GM18909 (cell line): ENCODE results near the gene DAZL.
"Not testable (repeated sequence)": the region's sequence is repeated elsewhere in the genome, so short reads cannot be mapped to it uniquely, and the experiment has no call there.

Source experiments
- ATAC-seq: cut with Tn5 transposase; IDR thresholded peaks from one replicate; pipeline ENCODE4 v1.9.1; 2021; ENCODE audit warnings: mild to moderate bottlenecking; ENCODE audit not compliant: unreplicated experiment, poor library complexity

Gene DAZL, protein sequence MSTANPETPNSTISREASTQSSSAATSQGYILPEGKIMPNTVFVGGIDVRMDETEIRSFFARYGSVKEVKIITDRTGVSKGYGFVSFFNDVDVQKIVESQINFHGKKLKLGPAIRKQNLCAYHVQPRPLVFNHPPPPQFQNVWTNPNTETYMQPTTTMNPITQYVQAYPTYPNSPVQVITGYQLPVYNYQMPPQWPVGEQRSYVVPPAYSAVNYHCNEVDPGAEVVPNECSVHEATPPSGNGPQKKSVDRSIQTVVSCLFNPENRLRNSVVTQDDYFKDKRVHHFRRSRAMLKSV

GRCh38 chr3:16604887-16605602, at the start of gene DAZL:
DAZL (minus strand) TSS chr3:16605423; CDS start chr3:16605205, 218 bp downstream.
- ATAC-seq: no peak

DNA sequence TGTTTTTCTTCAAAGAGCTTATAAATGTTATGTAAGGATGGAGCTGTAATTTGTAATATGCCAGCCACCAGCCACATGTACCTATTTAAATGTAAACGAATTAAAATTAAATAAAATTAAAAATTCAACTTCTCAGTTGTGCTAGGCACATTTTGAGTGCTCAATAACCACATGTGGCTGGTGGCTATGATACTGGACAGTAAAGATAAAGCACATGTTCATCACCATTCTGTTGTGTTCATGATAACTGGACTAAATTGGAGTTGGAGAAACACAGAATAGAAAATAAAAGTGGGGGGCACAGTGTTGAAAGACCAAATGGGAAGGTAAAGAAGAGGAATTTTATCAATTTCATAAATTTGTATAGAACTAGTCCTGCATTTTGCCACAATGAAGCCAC, 49.8 kb upstream of the DAZL start:
- ATAC-seq: no peak

- ATAC-seq: no peak
Observed at GRCh38 chr3:16653712-16654111, 48.5 kb upstream of the DAZL start.

GRCh38 chr3:16647668-16648067, 42.4 kb upstream of the DAZL start:
- no peak for ATAC-seq

DNA sequence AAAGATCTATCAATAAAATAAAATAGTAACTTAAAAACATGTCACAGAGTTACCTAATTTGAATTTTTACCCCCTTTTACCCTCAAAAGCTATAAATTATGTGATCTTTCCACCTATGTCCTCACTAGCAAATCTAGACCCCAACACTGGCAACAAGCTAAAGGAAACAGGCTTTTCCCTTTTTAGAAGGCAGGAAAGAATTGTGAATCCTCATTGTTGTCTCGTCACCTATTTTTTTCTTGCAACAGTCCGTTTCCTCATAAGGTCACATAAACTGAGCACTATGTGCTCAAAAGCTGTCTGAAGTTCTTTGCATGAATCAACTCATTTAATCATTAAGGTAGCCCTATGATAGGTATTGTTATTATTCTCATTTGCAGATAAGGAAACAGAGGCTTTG, 34.6 kb upstream of the DAZL start:
- ATAC-seq: no peak

GRCh38 chr3:16633948-16634347, 28.7 kb upstream of the DAZL start:
- ATAC-seq: no peak

- no peak for ATAC-seq
Observed at GRCh38 chr3:16632395-16632794, 27.2 kb upstream of the DAZL start.

DNA sequence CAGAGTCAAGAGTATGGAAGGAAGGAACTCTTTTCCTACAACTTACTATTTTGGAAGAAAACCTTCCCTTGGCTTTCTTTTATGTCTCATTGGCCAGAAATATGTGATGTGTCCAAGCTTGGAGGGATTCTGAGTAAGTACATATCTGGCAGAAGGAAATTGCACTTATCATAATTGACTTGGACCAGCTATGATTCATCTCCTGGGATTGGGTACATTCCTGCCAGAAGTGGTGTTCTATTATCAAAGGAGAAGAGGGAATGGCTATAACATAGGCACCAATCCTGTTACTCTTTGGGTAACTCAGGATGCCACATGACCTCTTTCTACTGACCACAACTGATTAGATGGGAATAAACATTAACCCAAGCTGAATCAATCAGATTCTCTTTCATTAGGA, 13.5 kb upstream of the DAZL start:
- ATAC-seq: no peak

GRCh38 chr3:16617155-16617554, 11.9 kb upstream of the DAZL start:
- not testable (repeated sequence) for ATAC-seq

GRCh38 chr3:16616083-16616482, 10.9 kb upstream of the DAZL start:
- ATAC-seq: no peak

DNA sequence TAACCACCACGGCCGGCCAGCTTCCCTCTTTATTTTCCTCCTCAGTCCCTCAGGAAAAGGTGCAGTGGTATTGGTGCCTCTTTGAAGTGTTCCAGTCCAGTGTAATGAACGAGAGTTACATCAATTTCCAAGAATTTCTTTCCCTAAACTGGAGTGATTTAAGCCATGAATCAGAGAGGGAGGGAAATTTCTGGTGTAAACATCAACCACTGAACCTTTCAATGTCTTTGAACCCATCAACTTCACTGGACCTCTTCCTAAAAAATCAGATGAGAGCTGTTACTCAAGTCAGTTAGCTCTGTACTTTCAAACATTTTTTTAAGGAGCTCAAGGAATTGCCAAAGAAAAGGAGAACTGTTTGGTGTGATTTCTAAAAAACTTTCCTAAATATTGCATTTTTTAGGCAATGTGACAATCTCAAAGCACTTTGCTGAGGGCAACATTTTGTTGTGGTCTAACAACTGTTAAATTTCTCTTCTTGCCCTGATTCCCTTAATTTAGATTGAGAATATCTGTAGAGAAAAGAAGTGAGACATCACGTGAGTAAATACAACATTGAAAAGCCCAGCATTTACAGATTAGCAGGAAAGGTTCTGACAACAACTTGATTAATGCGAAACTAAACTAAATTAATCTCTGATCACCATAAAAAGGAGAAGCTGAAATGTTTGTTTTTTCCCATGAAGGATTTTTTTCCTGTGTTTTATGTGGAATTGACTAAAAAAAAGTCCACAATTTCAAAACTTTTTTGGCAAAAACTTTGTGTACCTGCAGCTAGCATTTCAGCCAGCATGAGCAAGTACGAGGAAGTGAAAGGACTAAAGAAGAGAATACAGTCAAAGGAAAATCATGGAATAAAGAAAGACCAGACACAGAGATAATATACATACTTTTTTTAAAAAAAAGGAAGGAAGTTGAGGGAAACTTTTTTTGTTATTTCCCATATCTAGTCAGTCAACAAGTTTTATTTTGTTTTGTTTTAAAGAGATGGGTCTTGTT, 9.1 kb upstream of the DAZL start:
- no peak for ATAC-seq

DNA sequence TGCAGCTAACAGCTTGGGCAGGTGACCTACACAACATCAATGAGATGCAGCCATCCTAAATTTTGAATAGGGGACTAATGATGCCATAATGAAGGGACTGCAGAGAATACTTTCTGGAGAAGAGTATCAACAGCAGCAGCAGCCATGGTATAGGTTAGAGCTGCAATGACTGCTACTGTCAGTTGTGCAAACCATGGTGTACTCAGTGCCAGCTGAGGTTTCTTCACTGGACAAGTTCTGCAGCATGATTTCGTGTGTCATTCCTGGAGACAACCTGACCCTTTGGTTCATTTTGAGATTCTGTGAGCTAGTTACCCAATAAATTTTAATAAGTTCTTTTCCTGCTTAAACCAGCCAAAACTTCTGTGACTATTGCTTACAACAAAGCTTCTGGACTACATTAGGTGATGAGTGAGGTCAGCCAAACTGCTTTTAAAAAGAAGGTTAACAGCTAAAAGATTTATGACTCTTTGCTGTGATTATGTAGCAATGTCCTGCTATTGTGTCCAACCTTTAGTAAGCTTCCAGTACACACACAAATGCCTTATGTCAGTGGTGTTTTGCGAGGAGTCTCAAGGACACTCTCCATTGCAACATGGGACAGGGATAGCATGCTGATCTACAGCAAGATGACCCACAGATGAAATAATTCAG, 4.8 kb upstream of the DAZL start:
- ATAC-seq: no peak

DNA sequence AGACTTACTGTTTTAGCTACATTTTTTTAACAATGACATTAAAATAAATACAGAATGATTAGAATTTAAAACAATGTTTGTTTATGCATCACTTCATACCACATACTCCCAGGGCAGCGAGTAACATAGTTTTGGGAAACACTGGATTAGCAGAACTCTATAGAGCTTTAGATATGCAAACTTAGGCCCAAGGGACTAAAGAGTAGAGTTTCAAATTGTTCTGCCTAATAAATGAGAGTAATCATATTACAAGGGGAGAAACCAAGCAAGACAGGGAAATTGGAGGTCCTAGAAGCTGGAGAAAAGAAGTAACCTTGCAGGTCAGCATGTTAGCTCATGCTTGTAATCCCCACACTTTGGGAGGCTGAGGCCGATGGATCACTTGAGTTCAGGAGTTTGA, 3.6 kb upstream of the DAZL start:
- ATAC-seq: no peak

GRCh38 chr3:16607718-16608117, 2.5 kb upstream of the DAZL start:
- ATAC-seq: no peak

DNA sequence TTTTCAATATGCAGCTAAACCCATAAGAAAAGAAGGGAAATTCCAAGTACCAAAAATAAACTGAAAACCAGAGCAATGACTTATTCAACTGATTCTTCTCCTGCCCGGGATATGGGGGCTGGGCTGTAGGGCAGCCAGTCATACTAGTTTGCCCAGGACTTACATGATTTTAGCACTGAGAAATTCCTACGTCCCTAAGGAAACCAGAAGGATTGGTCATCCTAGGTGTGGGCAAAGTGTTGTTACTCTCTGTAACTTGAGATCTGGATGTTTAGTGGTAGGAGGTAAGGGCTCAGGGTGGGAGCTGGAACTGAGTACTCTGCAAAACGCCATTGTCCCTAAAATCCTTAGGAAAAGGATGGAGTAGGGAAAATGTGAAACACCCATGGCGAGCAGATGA, 1.2 kb upstream of the DAZL start:
- ATAC-seq: no peak

- no peak for ATAC-seq
Observed at GRCh38 chr3:16605966-16606365, 743 bp upstream of the DAZL start.

DNA sequence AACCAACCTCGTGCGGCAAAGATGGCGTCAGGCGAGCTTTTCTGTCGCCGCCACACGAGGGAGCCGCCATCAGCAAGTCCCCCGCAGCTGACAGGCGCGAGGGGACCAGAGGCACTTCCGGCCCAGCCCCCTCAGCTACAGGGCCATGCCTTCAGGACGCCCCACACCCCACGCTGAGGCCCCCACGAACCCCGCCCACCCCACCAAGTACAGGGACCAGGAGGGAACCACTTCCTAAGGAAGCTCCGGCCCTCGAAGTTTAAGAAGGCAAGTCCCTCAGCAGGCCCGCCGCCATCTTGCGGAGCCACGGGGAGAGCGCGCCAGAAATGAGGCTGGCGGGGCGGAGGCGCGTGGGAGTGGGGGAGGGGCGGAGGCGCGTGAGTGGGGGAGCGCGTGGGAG, 790 bp downstream of the DAZL start:
- ATAC-seq: no peak

DNA sequence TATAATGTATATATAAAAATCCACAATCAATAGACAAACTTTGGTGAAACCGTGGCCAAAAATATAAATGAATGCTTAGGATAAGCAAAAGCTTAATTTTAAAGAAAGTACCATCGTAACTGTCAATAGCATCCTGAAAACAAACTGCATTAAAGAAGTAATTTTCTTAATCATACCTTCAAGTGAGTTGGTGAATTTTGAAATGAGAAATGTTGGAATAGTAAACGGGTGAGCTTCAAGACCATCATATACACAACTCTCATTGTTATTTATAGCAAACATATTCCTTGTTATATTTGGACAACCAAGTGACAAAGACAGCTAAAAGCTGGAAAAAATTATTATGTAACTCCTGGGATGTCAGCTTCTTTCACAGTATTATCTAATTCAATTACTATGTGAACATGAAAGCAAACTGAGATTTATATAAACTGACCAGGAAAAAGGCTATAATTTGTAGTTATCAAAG, 3.7 kb downstream of the DAZL start:
- no peak for ATAC-seq

- peak; percentile 59 for ATAC-seq
Observed at GRCh38 chr3:16600780-16601536, 4.3 kb downstream of the DAZL start.
